NCI-H1436 (cell line): ENCODE data around the gene MUC6.

Source experiments
- DNase-seq: peaks from one replicate; lab custom pipeline; 2025; lab: John Stamatoyannopoulos, UW

The MUC6 gene

GRCh38 chr11:967995-968751, 68.3 kb downstream of the MUC6 start:
- no peak for DNase-seq

GRCh38 chr11:965206-965775, 71.2 kb downstream of the MUC6 start:
- DNase-seq, result no peak

- DNase-seq, result no peak
These were observed 72.7 kb downstream of the MUC6 start for GRCh38 chr11:963852-964251.
